ENCODE results near the gene NUP210. TPM values are rescaled to one million over a fixed set of nuclear protein-coding genes. Genes with fewer than 3 reads are reported as not detected.

Gene NUP210
- total and polyA plus RNA-seq, 7 experiments from 2014 or later, result 52.6 to 164 (median 138) TPM

DNA sequence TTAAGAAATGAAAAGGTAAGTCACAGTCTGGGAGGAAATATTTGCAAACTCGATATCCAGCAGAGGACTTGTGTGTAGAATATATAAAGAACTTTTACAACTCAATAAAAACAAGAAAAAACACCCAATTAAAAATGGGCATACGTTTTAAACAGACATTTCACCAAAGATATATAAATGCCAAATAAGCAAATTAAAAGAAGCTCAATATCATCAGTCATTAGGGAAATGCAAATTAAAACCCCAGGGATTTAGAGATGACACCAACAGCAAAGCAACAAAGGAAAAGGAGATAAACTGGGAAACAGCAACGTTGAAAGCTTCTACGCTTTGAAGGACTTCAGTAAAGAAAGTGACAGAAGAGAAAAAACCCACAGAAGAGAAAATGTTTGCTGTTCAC, 132.3 kb downstream of the NUP210 start:
- ATAC-seq, result no peak
- Mint-ChIP-seq H3K9me3 (peaks cover 0 to 34% (median 23%) of the 10 kb centered on the region in 11 donors), H3K27me3 (peaks cover 32 to 56% (median 40%) of the 10 kb centered on the region in 5 donors), H3K27ac (no peak overlapping the region), H3K4me3 (no peak overlapping the region), H3K4me1 (peaks cover 0 to 8% (median 4%) of the 10 kb centered on the region in 7 donors), H3K36me3 (peaks cover 0 to 11% (median 10%) of the 10 kb centered on the region in 5 donors)
- H3K9me3 ChIP-seq (ENCODE audit: control insufficient read depth in 2 of 3, low read length in 3 of 3), result peaks cover 0 to 15% (median 0%) of the 10 kb centered on the region in 3 experiments
- no peak for DNase-seq
- ChIA-PET CTCF (interaction anchor here (1.1 kb wide), 1 partner anchor 60 kb away, joined by 3 read pairs; no protein-coding TSS in a partner anchor), POLR2A (no interaction called here)
- H3K27ac ChIP-seq (ENCODE audit: low read depth, low read length), result no peak overlapping the region
- H3K36me3 ChIP-seq (ENCODE audit: control insufficient read depth in 2 of 3, insufficient read depth in 3 of 3, low read length in 3 of 3), result no peaks in the 10 kb centered on the region
- intact Hi-C loops (cut with micrococcal nuclease), result no loop called here
- peaks cover 0 to 21% of the 10 kb centered on the region in 2 donors for H3K27me3 ChIP-seq (ENCODE audit: control insufficient read depth in 2 of 2, insufficient read depth in 2 of 2, low read length in 2 of 2)
- H3K4me3 ChIP-seq (ENCODE audit: low read length), result no peak overlapping the region
- H3K4me1 ChIP-seq (ENCODE audit: control insufficient read depth in 2 of 2, insufficient read depth in 2 of 2, low read length in 2 of 2), result no peaks in the 10 kb centered on the region

DNA sequence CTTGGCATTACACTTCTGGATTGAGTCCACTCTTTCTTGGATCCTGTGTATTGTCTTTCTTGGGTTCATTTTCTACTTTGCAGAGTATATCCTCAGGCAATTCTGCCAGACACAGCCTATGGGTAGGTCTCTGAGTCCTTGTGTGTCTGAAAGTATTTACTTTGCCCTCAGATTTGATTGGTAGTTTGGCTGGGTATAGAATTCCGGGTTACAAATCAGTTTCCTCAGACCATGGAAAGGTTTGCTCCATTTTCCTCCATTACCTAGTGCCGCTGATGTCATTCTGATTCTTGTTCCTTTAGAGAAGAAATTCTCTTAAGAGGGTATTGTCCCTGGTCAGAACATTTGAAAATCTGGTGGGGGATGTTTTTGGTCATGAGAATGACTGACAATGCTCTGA, 133.2 kb downstream of the NUP210 start:
- H3K9me3 Mint-ChIP-seq, result peaks cover 0 to 34% (median 23%) of the 10 kb centered on the region in 11 donors

DNA sequence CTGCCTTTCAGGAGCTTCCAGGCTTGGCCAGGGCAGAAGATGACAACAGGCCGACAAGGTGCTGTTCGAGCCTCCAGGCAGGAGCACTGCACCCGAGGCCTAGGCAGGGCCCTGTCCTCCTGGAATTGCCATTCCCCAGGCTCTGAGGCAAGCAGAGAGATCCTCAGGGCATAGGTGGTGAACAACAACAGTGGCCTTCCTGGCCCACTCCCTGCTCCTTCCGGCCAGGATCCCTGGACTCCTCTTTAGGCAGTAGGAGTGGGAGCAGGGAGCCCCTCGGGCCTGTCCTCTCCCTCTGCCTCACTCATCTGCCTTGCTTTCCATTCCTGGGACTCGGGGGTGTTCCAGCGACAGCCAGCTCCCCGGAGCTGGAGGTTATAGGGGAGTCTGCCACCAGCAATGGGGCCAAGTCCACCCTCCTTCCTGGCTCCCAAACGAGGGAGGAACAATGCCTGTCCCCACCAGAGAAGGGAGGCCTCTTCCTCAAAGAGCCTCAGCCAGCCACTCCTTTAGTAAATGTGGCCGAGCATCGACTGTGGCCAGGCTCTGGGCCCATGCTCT, 135.0 kb downstream of the NUP210 start:
- DNase-seq (no peak), ATAC-seq (no peak)
- H3K27ac ChIP-seq (ENCODE audit: low read depth, low read length), result no peak overlapping the region
- peaks cover 0 to 21% of the 10 kb centered on the region in 2 donors for H3K27me3 ChIP-seq (ENCODE audit: control insufficient read depth in 2 of 2, insufficient read depth in 2 of 2, low read length in 2 of 2)
- no peak overlapping the region for H3K4me3 ChIP-seq (ENCODE audit: low read length)
- H3K4me3 Mint-ChIP-seq, result peak overlapping the region in 4 of 10 donors; percentile 12 to 79 (median 70)
- no peaks in the 10 kb centered on the region for H3K36me3 ChIP-seq (ENCODE audit: control insufficient read depth in 2 of 3, insufficient read depth in 3 of 3, low read length in 3 of 3)
- H3K9me3 ChIP-seq (ENCODE audit: control insufficient read depth in 2 of 3, low read length in 3 of 3), result peaks cover 0 to 15% (median 0%) of the 10 kb centered on the region in 3 experiments
- H3K4me1 ChIP-seq (ENCODE audit: control insufficient read depth in 2 of 2, insufficient read depth in 2 of 2, low read length in 2 of 2), result no peaks in the 10 kb centered on the region
- POLR2A ChIA-PET, result no interaction called here
- intact Hi-C loops (cut with micrococcal nuclease), result no loop called here
- H3K4me1 Mint-ChIP-seq, result peaks cover 5 to 17% (median 11%) of the 10 kb centered on the region in 7 donors
- H3K27ac Mint-ChIP-seq, result no peak overlapping the region
- CTCF ChIA-PET, result no interaction called here
- H3K36me3 Mint-ChIP-seq, result peaks cover 0 to 14% (median 10%) of the 10 kb centered on the region in 5 donors
- H3K27me3 Mint-ChIP-seq, result peaks cover 49 to 65% (median 51%) of the 10 kb centered on the region in 5 donors
- peaks cover 0 to 34% (median 23%) of the 10 kb centered on the region in 11 donors for H3K9me3 Mint-ChIP-seq

More for the DNA sequence above, 133.2 kb downstream of the NUP210 start:
- no peaks in the 10 kb centered on the region for H3K4me1 ChIP-seq (ENCODE audit: control insufficient read depth in 2 of 2, insufficient read depth in 2 of 2, low read length in 2 of 2)
- Mint-ChIP-seq H3K4me3 (no peak overlapping the region), H3K27ac (no peak overlapping the region), H3K4me1 (peaks cover 0 to 8% (median 4%) of the 10 kb centered on the region in 7 donors), H3K27me3 (peaks cover 32 to 58% (median 40%) of the 10 kb centered on the region in 5 donors), H3K36me3 (peaks cover 0 to 11% (median 10%) of the 10 kb centered on the region in 5 donors)
- ATAC-seq (no peak), DNase-seq (no peak)
- peaks cover 0 to 15% (median 0%) of the 10 kb centered on the region in 3 experiments for H3K9me3 ChIP-seq (ENCODE audit: control insufficient read depth in 2 of 3, low read length in 3 of 3)
- intact Hi-C loops (cut with micrococcal nuclease), result no loop called here
- no peak overlapping the region for H3K4me3 ChIP-seq (ENCODE audit: low read length)
- H3K36me3 ChIP-seq (ENCODE audit: control insufficient read depth in 2 of 3, insufficient read depth in 3 of 3, low read length in 3 of 3), result no peaks in the 10 kb centered on the region
- H3K27ac ChIP-seq (ENCODE audit: low read depth, low read length), result no peak overlapping the region
- CTCF ChIA-PET, result interaction anchor here (0.7 kb wide), 1 partner anchor 258 kb away, joined by 3 read pairs; no protein-coding TSS in a partner anchor
- H3K27me3 ChIP-seq (ENCODE audit: control insufficient read depth in 2 of 2, insufficient read depth in 2 of 2, low read length in 2 of 2), result peaks cover 0 to 21% of the 10 kb centered on the region in 2 donors
- POLR2A ChIA-PET, result no interaction called here

DNA sequence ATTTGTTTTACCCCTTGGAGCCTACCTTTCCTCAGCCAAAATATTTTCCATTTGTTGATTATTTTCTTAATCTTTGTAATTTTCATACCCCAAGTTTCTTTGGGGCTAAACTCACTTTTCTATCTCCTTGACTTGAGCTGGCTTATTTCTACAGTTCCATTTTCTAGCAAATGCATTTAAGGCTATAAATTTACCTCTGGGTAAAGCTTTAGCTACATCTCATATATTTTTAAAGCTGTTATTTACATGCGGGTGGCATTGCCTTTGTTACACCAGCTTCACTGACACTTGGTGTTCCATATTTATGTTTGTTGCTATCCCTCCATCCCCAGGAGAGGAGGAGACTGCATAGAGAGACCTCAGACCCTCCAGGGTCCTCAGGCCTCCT, 136.3 kb downstream of the NUP210 start:
- no peak for ATAC-seq
- CTCF ChIA-PET, result interaction anchor here (0.9 kb wide), 1 partner anchor 54 kb away, joined by 3 read pairs; no protein-coding TSS in a partner anchor
- peaks cover 0 to 14% (median 10%) of the 10 kb centered on the region in 5 donors for H3K36me3 Mint-ChIP-seq

DNA sequence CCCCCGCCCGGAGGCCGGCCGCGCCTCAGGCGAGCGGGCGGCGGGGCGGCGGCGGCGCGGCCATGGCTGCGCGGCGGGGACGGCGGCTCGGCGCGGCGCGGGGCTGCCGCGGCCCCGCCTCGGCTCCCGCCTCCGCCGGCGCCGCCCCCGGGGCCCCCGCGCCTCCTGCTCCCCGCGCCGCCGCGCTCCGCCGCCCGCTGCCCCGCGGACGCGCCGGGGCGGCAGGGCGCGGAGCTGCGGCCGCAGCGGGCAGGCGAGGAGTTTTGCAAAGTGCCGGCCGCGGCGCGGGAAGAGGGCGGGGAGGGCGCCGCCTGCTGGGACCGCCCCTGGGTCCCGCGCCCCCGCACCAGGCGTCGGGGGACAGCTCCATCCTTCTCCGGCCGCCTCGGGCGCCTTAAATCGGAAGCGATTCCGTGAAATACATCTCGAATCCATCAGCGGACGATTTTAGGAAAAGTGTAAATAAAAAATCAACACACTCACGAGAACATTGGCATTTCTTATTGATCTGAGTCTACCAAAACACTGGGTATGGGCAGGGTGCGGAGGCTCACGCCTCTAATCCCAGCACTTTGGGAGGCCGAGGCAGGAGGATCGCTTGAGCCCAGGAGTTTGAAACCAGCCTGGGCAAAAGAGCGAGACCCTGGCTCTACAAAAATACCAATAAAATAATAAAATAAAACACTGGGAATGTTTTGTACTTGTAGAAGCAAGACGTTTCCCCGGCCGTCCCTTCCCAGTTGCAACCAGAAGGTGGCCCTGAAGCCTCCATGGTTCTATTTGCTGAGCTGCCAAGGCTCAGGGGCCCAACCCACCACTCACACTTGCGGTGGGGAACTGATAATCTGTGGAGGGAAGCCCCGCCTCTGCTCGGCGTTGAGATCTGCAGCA, 136.9 kb downstream of the NUP210 start:
- intact Hi-C loops (cut with micrococcal nuclease), result loop anchor here in 1 of 2 donors (5.0 kb wide), 1 partner anchor 191 kb away; no protein-coding TSS in a partner anchor
- Mint-ChIP-seq H3K36me3 (peaks cover 0 to 14% (median 10%) of the 10 kb centered on the region in 5 donors), H3K27ac (no peak overlapping the region), H3K9me3 (peaks cover 0 to 34% (median 23%) of the 10 kb centered on the region in 11 donors), H3K4me3 (peak overlapping the region; percentile 40 to 81 (median 73)), H3K4me1 (peaks cover 5 to 17% (median 11%) of the 10 kb centered on the region in 7 donors), H3K27me3 (peaks cover 50 to 70% (median 53%) of the 10 kb centered on the region in 5 donors)
- DNase-seq, result peak in 1 of 9 donors; percentile 48
- ChIA-PET POLR2A (interaction anchor here (0.6 kb wide), 1 partner anchor 66 kb away, joined by 3 read pairs; no protein-coding TSS in a partner anchor), CTCF (interaction anchor here (0.6 to 0.9 kb wide), 2 partner anchors 54 to 805 kb away, joined by 3 to 4 read pairs; no protein-coding TSS in a partner anchor)
- Histone ChIP-seq H3K27ac (ENCODE audit: low read depth, low read length) (no peak overlapping the region), H3K9me3 (ENCODE audit: control insufficient read depth in 2 of 3, low read length in 3 of 3) (peaks cover 0 to 15% (median 0%) of the 10 kb centered on the region in 3 experiments), H3K36me3 (ENCODE audit: control insufficient read depth in 2 of 3, insufficient read depth in 3 of 3, low read length in 3 of 3) (no peaks in the 10 kb centered on the region), H3K27me3 (ENCODE audit: control insufficient read depth in 2 of 2, insufficient read depth in 2 of 2, low read length in 2 of 2) (peaks cover 0 to 21% of the 10 kb centered on the region in 2 donors), H3K4me3 (ENCODE audit: low read length) (no peak overlapping the region), H3K4me1 (ENCODE audit: control insufficient read depth in 2 of 2, insufficient read depth in 2 of 2, low read length in 2 of 2) (no peaks in the 10 kb centered on the region)
- peak; percentile 57 for ATAC-seq

More for the DNA sequence above, 136.3 kb downstream of the NUP210 start:
- Histone ChIP-seq H3K4me3 (ENCODE audit: low read length) (no peak overlapping the region), H3K4me1 (ENCODE audit: control insufficient read depth in 2 of 2, insufficient read depth in 2 of 2, low read length in 2 of 2) (no peaks in the 10 kb centered on the region), H3K9me3 (ENCODE audit: control insufficient read depth in 2 of 3, low read length in 3 of 3) (peaks cover 0 to 15% (median 0%) of the 10 kb centered on the region in 3 experiments), H3K27ac (ENCODE audit: low read depth, low read length) (no peak overlapping the region), H3K27me3 (ENCODE audit: control insufficient read depth in 2 of 2, insufficient read depth in 2 of 2, low read length in 2 of 2) (peaks cover 0 to 21% of the 10 kb centered on the region in 2 donors), H3K36me3 (ENCODE audit: control insufficient read depth in 2 of 3, insufficient read depth in 3 of 3, low read length in 3 of 3) (no peaks in the 10 kb centered on the region)
- H3K4me3 Mint-ChIP-seq, result peak overlapping the region in 9 of 10 donors; percentile 40 to 79 (median 70)
- intact Hi-C loops (cut with micrococcal nuclease), result loop anchor here in 1 of 2 donors (5.0 kb wide), 1 partner anchor 192 kb away; no protein-coding TSS in a partner anchor
- H3K4me1 Mint-ChIP-seq, result peaks cover 5 to 17% (median 11%) of the 10 kb centered on the region in 7 donors
- POLR2A ChIA-PET, result no interaction called here
- H3K27me3 Mint-ChIP-seq, result peaks cover 50 to 70% (median 54%) of the 10 kb centered on the region in 5 donors
- no peak for DNase-seq
- peaks cover 0 to 34% (median 23%) of the 10 kb centered on the region in 11 donors for H3K9me3 Mint-ChIP-seq
- H3K27ac Mint-ChIP-seq, result no peak overlapping the region

Data from naive thymus-derived CD4-positive, alpha-beta T cell (primary cell).